HG03097 (cell line): ENCODE data around the gene GAGE10.

Experiments
- ATAC-seq: cut with Tn5 transposase; IDR thresholded peaks from one replicate; pipeline ENCODE4 v1.9.1; 2021; ENCODE audit not compliant: unreplicated experiment, low FRiP score

GAGE10 gene

DNA sequence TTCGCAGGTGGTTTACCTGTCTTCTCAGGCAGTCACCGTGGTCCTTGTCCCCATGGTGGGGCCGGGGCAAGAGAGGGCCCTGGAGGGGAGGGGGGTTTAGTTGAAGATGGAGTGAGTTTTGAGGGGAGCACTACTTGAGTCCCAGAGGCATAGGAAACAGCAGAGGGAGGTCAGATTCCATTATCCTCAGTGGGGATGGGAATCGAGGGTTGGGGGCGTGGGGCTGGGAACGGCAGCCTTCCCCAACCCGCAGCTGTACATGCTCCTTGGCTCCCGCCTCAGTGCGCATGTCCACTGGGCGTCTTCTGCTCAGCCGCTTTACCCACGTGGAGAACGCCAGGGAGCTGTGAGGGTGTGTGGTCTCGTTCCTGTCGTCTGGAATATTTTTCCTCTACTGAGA, at the start of gene GAGE10:
Gene GAGE10, plus strand, starts transcription at position 301 of the 400 bp plus-strand sequence. CDS start 1,214 bp downstream, outside the sequence.
- no peak for ATAC-seq

GRCh38 chrX:49254639-49255038, 48.8 kb upstream of the GAGE10 start:
- ATAC-seq: no peak

DNA sequence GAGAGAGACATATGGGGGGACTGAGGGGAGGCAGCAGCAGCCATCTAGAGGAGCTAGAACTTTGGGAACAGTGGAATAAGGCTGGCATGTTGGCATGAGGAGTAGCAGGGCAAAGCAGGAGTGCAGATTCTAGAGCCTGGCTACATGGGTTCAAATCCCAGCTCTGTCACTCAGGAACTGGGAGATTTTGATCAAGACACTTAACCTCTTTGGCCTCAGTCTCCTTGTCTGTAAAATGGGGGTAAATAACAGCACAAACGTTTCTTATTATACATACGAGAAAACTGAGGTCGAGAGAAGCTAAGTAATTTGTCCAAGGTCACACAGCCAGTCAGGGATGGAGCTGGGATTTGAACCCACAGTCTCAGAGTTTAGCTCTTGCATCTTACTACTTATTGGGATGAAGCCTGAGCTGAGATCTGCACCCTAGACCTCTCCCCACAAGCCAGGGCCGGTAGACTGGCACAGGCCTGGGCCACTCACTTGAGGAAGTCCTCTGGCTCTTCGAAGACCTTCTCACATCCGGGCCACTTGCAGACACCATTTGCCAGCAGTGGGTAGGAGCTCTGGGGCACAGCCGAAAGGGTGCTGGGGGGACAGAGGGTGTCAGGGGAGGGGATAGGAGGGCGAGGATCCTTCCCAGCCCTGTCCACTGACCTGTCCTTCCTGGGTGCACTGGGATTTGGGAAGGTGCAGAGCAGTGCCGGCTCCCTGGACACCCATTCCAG, 47.0 kb upstream of the GAGE10 start:
- ATAC-seq: no peak

DNA sequence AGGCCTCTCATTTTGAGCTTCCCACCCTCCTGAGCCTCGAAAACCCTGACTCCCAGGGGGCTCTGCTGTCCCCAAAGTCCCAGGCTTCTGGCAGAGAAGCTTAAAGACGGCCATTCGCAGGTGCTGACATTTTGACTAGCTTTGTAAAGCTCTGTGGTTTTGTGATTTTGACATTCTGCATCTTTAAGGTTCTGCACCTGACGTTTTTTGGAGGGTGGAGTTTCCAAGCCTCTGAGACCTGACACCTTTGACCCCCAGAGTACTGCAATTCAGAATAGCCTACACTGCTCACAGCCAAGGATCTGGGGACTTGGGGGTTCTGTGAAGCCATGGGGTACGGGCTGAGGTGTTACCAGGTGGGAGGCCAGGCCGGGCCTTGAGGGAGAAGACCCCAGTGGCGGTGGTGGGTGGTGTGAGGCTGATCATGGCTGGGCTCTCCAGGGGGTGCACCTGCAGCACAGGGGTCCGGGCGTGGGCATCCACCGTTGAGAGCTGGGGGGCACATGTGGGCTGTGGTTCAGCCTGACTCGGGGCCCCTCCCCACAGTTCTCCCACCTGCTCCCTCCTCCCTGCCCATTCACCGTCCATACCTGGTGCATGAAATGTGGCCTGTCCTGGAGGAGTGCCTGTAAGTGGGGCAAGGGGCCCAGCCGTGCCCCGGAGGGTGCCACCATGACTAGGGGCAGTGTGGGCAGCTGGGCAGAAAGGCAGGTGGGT, 46.2 kb upstream of the GAGE10 start:
- ATAC-seq: no peak

GRCh38 chrX:49257846-49258748, 45.3 kb upstream of the GAGE10 start:
- no peak for ATAC-seq

DNA sequence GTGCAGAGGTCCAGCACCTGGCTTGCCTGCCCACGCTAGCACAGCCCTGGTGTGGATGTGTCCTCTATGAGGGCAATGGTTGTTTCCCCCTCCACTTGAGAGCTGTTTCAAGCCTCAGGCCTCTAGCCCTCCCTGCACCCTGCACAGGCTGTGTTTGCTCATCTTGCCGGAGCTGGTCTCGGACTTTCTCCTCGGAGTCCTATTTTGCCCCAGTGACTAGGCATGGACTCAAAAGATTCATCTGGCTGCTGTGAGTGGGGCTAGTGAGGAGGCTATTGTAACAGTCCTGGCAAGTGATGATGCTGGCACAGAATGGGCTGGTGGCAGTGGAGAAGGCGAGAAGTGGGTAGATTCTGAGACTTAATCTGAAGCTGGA, 44.7 kb upstream of the GAGE10 start:
- ATAC-seq: no peak

GRCh38 chrX:49260221-49260985, 43.0 kb upstream of the GAGE10 start:
- no peak for ATAC-seq

GRCh38 chrX:49262603-49263002, 40.8 kb upstream of the GAGE10 start:
- ATAC-seq: no peak

- no peak for ATAC-seq
Measured at GRCh38 chrX:49263631-49264030, 39.8 kb upstream of the GAGE10 start.

- no peak for ATAC-seq
Measured at GRCh38 chrX:49264460-49264859, 39.0 kb upstream of the GAGE10 start, which contains the start of gene FOXP3. TSS of gene FOXP3 (minus strand) at chrX:49264710. CDS start at chrX:49258505, 6,205 bp downstream.

- ATAC-seq: no peak
Measured at GRCh38 chrX:49266523-49267445, 36.7 kb upstream of the GAGE10 start.

DNA sequence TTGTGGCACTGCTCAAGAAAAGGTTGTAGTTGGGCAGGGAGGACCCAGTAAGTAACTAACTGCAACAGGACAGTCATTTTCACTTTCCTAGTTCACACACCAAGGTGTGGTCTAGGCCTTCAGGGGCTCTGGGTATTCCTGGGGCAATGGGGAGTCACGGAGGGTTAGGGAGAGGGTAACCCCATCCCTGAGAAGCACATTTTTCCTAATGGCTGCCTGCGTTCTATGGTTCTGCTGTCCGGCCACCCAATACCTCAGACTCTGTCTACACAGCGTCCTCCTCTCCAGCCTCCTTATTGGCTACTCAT, 34.8 kb upstream of the GAGE10 start:
- ATAC-seq: no peak

DNA sequence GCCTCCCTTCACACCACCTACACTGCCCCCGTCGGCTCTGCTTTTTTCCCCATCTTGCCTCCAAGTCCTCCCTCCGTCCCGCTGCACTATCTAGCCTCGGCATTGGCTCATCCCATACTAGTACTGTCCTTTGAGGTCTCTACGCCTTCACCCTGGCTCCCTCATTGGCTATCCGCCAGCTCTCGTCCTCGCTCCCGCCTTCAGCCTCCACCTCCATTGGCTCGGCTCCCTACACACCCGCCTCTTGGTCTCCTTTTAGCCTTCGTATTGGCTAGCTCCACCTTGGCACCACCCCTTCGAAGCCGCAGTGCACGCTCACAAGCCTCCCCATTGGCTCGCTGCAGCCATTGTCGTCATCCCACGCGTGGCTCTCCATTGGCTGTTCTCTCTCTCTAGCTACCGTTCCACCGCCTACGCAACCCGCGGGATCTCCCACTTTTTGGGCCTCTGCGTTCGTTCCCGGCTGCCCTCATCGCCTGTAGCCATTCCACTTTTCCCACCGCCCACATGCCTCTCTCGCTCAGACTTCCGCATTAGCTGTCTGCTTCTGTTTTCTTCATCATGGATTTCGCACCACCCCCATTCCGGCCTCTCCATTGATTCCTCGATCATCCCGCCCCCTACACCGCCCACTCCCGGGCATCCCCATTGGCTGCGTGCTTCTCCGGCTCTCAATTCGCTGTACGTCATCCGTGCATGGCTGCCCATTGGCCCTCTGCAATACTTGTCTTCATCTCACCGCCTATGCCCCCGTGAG, 34.3 kb upstream of the GAGE10 start:
- ATAC-seq: peak; percentile 81

DNA sequence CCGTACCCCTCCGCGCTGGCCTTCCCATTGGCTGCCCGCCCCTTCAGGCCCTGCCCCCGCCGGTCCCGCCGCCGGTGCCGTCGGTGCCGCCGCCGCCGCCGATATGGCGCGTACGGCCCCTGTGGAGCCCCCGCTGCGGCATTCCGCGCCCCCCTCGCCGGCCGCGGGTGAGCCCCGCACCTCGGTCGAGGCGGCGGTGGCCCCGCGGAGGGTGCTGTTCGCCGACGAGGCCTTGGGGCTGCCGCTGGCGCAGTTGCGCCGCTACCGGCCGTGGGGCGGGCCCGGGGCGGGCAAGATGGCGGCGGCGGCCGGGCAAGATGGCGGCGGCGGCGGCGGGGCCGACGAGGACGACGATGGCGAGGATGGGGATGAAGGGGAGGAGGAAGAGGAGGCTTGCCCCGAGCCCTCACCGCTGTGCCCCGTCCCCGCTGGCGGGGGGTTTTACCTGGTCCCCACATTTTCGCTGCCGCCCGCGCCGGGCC, 33.6 kb upstream of the GAGE10 start, which contains the start of gene PPP1R3F:
Gene PPP1R3F, plus strand, starts transcription at position 27 of the 482 bp plus-strand sequence. Its CDS starts 77 bp downstream, at position 104.
- ATAC-seq: peak; percentile 16

GRCh38 chrX:49270249-49270921, 33.1 kb upstream of the GAGE10 start:
- ATAC-seq: no peak

- ATAC-seq: no peak
Measured at GRCh38 chrX:49271341-49271740, 32.1 kb upstream of the GAGE10 start.

GRCh38 chrX:49272421-49272820, 31.0 kb upstream of the GAGE10 start:
- ATAC-seq: no peak

- ATAC-seq: no peak
Measured at GRCh38 chrX:49273181-49273727, 30.2 kb upstream of the GAGE10 start.
